IPS-18a (cell line): ENCODE data around the gene ZBTB46.
A peak's percentile ranks its signal among the peaks of the same experiment; 100 is the strongest.

Source experiments
- H3K27ac ChIP-seq: one replicate; pipeline ENCODE4 v1.5.1; 2013; ENCODE audit warnings: low read length
- H3K27me3 ChIP-seq: one replicate; pipeline ENCODE4 v1.6.1; 2013; ENCODE audit warnings: mild to moderate bottlenecking, low read length; ENCODE audit not compliant: control insufficient read depth, insufficient read depth
- H3K36me3 ChIP-seq: one replicate; pipeline ENCODE4 v1.6.1; 2013; ENCODE audit warnings: low read depth, low read length; ENCODE audit not compliant: control insufficient read depth
- H3K4me1 ChIP-seq: one replicate; pipeline ENCODE4 v1.6.1; 2013; ENCODE audit warnings: low read depth, low read length; ENCODE audit not compliant: control insufficient read depth
- H3K4me3 ChIP-seq: one replicate; pipeline ENCODE4 v1.5.1; 2013; ENCODE audit warnings: low read length
- H3K9ac ChIP-seq: one replicate; pipeline ENCODE4 v1.6.1; 2013; ENCODE audit warnings: mild to moderate bottlenecking, low read length, moderate library complexity
- H3K9me3 ChIP-seq: one replicate; pipeline ENCODE4 v1.6.1; 2013; ENCODE audit warnings: low read depth, low read length; ENCODE audit not compliant: control insufficient read depth

The ZBTB46 gene

DNA sequence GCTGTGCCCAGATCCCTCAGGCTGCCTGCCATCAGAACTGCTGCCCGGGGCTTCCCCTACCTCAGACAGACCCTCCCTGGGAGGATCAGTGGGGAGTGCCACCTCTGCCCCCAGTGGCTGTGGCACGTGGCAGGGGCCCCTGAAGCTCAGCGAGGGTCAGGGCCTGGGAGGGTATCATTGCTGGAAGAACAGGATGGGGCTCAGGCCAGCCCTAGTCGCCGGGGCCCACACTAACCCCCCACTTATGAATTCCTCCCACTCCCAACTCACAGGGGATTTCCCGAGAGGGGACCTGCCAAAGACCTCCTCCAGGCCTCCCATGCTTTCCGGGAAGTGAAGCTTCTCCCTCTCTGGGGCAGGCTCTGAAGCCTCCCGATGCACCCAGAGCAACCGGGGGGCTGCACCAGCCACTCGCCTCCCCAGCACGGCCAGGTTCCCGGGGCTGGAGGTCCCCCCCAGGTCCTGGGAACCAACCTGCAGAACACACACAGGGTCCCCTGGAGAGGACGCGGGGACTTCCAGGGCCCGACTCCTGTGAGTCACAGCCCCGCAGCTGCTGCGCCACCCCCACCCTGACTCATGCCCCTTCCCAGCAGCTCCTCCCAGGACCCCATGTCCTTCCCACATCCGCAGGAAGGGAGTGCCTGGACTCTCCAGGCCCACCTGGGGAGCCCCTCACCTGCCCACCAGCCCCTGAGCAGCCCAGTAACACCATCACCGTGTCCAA lies 132.2 kb downstream of the ZBTB46 start:
- Histone ChIP-seq H3K27ac (no peak overlapping the region), H3K4me3 (no peak overlapping the region), H3K9me3 (no peaks in the 10 kb centered on the region), H3K27me3 (no peaks in the 10 kb centered on the region), H3K36me3 (no peaks in the 10 kb centered on the region), H3K4me1 (no peaks in the 10 kb centered on the region), H3K9ac (no peak overlapping the region)

DNA sequence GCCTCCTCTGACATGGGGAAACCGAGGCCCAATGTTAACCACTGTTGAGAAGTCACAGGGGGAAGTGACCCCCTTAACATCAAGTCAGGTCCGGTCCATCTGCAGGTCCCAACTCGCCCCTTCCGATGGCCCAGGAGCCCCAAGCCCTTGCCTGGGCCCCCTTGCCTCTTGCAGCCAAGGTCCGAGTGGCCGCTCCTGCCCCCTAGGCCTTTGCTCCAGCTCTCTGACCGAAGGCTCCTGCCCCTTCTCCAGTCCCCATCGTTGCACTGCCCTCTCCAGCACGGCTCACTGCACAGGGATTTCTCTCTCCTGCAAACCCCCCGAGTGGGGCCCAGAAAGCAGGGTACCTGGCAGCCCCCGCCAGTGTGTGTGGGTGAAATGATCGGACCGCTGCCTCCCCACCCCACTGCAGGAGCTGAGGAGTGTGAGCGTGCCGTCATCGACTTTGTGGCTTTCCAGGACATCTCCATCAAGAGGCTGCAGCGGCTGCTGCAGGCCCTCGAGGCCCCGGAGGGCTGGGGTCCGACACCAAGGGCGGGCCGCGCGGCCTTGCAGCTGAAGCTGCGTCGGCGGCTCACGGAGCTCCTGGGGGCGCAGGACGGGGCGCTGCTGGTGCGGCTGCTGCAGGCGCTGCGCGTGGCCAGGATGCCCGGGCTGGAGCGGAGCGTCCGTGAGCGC lies 133.1 kb downstream of the ZBTB46 start:
- Histone ChIP-seq H3K4me3 (no peak overlapping the region), H3K27ac (no peak overlapping the region), H3K36me3 (no peaks in the 10 kb centered on the region), H3K27me3 (no peaks in the 10 kb centered on the region), H3K9ac (no peak overlapping the region), H3K4me1 (no peaks in the 10 kb centered on the region), H3K9me3 (no peaks in the 10 kb centered on the region)

DNA sequence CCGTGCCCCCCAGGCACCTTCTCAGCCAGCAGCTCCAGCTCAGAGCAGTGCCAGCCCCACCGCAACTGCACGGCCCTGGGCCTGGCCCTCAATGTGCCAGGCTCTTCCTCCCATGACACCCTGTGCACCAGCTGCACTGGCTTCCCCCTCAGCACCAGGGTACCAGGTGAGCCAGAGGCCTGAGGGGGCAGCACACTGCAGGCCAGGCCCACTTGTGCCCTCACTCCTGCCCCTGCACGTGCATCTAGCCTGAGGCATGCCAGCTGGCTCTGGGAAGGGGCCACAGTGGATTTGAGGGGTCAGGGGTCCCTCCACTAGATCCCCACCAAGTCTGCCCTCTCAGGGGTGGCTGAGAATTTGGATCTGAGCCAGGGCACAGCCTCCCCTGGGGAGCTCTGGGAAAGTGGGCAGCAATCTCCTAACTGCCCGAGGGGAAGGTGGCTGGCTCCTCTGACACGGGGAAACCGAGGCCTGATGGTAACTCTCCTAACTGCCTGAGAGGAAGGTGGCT lies 133.7 kb downstream of the ZBTB46 start:
- no peaks in the 10 kb centered on the region for H3K4me1 ChIP-seq
- no peak overlapping the region for H3K4me3 ChIP-seq
- H3K27me3 ChIP-seq, result no peaks in the 10 kb centered on the region
- H3K36me3 ChIP-seq, result no peaks in the 10 kb centered on the region
- no peaks in the 10 kb centered on the region for H3K9me3 ChIP-seq
- no peak overlapping the region for H3K9ac ChIP-seq
- H3K27ac ChIP-seq, result no peak overlapping the region

DNA sequence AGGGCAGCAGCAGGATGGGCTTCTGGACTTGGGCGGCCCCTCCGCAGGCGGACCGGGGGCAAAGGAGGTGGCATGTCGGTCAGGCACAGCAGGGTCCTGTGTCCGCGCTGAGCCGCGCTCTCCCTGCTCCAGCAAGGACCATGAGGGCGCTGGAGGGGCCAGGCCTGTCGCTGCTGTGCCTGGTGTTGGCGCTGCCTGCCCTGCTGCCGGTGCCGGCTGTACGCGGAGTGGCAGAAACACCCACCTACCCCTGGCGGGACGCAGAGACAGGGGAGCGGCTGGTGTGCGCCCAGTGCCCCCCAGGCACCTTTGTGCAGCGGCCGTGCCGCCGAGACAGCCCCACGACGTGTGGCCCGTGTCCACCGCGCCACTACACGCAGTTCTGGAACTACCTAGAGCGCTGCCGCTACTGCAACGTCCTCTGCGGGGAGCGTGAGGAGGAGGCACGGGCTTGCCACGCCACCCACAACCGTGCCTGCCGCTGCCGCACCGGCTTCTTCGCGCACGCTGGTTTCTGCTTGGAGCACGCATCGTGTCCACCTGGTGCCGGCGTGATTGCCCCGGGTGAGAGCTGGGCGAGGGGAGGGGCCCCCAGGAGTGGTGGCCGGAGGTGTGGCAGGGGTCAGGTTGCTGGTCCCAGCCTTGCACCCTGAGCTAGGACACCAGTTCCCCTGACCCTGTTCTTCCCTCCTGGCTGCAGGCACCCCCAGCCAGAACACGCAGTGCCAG lies 134.3 kb downstream of the ZBTB46 start, which contains the start of gene TNFRSF6B:
Gene TNFRSF6B (plus strand): TSS at position 25 of the 729 bp plus-strand sequence. CDS start 116 bp downstream, at position 141.
- H3K9ac ChIP-seq, result no peak within 1 kb of the TSS
- H3K36me3 ChIP-seq, result no peaks in the 10 kb centered on the region
- no peak within 1 kb of the TSS for H3K27ac ChIP-seq

DNA sequence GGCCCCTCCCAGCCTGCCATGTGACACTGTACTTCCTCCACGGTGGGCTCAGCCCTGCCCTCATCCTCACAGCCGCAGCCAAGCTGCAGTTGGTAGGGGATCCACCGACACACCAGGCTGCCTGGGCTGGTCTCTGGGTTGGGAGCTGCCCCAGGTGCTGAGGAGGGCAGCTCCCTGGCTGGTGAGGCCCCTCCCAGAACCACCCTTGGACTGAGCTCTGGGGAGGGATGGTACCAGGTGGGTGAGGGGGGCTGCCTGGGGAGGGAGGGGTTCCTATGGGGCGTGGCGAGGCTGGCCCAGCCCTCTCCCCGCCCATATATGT lies 134.8 kb downstream of the ZBTB46 start:
- Histone ChIP-seq H3K9ac (no peak overlapping the region), H3K36me3 (no peaks in the 10 kb centered on the region), H3K27me3 (no peaks in the 10 kb centered on the region), H3K4me1 (no peaks in the 10 kb centered on the region), H3K9me3 (no peaks in the 10 kb centered on the region), H3K4me3 (peak overlapping the region; percentile 45), H3K27ac (no peak overlapping the region)

More for the DNA sequence above, 134.3 kb downstream of the ZBTB46 start, which contains the start of gene TNFRSF6B:
- Histone ChIP-seq H3K4me1 (no peaks in the 10 kb centered on the region), H3K9me3 (no peaks in the 10 kb centered on the region), H3K27me3 (no peaks in the 10 kb centered on the region), H3K4me3 (peak within 1 kb of the TSS; percentile 45)

DNA sequence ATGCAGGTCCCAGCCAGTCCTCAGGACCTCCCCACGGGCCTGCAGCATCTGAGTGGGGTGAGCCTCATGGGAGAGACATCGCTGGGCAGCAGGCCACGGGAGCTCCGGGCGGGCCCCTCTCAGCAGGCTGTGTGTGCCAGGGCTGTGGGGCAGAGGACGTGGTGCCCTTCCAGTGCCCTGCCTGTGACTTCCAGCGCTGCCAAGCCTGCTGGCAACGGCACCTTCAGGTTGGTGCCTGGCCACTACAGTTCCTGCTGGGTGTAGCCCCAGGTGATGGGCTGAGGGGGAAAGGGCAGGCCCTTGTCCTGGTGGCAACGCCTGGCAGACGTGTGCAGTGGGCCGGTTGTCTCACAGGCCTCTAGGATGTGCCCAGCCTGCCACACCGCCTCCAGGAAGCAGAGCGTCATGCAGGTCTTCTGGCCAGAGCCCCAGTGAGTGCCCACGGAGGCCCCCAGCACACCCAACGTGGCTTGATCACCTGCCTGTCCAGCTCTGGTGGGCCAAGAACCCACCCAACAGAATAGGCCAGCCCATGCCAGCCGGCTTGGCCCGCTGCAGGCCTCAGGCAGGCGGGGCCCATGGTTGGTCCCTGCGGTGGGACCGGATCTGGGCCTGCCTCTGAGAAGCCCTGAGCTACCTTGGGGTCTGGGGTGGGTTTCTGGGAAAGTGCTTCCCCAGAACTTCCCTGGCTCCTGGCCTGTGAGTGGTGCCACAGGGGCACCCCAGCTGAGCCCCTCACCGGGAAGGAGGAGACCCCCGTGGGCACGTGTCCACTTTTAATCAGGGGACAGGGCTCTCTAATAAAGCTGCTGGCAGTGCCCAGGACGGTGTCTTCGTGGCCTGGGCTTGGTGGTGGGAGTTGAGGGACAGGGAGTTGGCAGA lies 135.4 kb downstream of the ZBTB46 start:
- H3K4me3 ChIP-seq, result no peak overlapping the region
- H3K27me3 ChIP-seq, result no peaks in the 10 kb centered on the region
- no peaks in the 10 kb centered on the region for H3K36me3 ChIP-seq
- H3K9ac ChIP-seq, result no peak overlapping the region
- H3K9me3 ChIP-seq, result no peaks in the 10 kb centered on the region
- no peak overlapping the region for H3K27ac ChIP-seq
- no peaks in the 10 kb centered on the region for H3K4me1 ChIP-seq

DNA sequence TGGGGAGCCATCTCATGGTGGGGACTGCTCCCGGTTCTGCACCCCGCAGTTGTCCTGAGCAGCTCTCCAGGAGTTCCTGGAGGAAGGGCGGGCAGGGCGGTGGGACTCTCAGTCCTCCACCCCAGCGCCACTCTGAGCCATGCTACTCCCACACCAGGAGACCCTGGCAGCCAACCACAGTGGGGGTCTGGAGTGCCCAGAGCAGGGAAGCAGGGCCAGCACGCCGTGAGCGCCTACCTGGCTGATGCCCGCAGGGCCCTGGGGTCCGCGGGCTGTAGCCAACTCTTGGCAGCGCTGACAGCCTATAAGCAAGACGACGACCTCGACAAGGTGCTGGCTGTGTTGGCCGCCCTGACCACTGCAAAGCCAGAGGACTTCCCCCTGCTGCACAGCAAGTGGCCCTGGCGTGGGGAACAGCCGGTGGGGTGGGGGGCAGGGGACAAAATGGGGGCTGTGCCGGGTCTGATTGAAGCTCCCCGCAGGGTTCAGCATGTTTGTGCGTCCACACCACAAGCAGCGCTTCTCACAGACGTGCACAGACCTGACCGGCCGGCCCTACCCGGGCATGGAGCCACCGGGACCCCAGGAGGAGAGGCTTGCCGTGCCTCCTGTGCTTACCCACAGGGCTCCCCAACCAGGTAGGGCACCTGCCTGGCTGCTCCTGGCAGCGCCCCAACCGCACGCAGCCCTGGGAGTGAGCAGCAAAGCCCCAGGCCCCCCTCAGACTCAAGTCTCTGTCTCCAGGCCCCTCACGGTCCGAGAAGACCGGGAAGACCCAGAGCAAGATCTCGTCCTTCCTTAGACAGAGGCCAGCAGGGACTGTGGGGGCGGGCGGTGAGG lies 136.3 kb downstream of the ZBTB46 start:
- no peaks in the 10 kb centered on the region for H3K27me3 ChIP-seq
- H3K4me3 ChIP-seq, result no peak overlapping the region
- no peaks in the 10 kb centered on the region for H3K9me3 ChIP-seq
- H3K9ac ChIP-seq, result no peak overlapping the region
- H3K4me1 ChIP-seq, result no peaks in the 10 kb centered on the region
- H3K36me3 ChIP-seq, result no peaks in the 10 kb centered on the region
- no peak overlapping the region for H3K27ac ChIP-seq

DNA sequence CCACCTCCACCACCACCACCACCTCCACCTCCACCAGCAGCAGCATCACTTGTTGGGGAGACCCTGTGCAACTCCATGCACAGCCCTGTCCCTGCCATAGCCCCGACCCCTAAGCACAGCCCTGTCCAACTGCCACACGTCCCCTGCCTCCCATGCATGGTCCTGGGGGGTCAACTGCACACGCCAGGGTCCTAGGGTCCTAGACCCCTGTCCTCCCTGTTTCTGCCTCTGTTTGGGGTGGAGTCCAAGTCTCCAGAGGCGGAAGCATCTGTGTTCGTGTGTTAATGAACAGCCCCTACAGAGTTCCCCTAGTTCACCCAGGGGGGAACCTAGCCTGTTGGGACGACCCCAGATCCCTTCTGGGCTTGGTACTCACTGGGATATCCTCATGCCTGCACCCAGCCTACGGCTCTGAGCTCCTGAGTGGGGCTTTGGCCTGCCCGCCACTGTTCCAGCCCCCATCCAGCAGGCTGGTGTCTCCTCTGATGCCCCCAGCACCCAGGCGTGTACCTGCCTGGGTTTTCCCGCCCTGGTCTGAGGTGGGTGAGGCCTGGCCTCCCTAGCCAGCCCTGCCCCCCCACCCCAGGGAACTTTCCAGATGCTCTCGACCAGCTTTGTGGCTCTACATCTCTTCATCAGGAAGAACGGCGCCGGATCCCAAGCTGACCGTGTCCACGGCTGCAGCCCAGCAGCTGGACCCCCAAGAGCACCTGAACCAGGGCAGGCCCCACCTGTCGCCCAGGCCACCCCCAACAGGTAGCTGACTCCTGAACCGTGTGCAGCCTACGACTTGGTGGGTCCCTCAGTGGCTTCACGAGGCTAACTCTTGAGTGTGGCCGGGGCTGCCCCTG lies 137.1 kb downstream of the ZBTB46 start:
- no peak overlapping the region for H3K27ac ChIP-seq
- no peaks in the 10 kb centered on the region for H3K36me3 ChIP-seq
- H3K9me3 ChIP-seq, result no peaks in the 10 kb centered on the region
- H3K4me3 ChIP-seq, result no peak overlapping the region
- H3K4me1 ChIP-seq, result no peaks in the 10 kb centered on the region
- no peak overlapping the region for H3K9ac ChIP-seq
- no peaks in the 10 kb centered on the region for H3K27me3 ChIP-seq
